Measurements from ENCODE around the gene TES.

Gene TES

GRCh38 chr7:116305485-116306408 lies 95.4 kb downstream of the TES start:
- H3K4me3 ChIP-seq (ENCODE audit: low read length): no peak overlapping the region
- no peak for TF ChIP-seq CTCF (conservative IDR thresholded peaks at IDR 0.05; ENCODE audit: low read depth, low read length)
- DNase-seq (ENCODE audit: low read depth): peak; percentile 43

GRCh38 chr7:116306409-116307048 lies 96.2 kb downstream of the TES start:
- no peak for DNase-seq (ENCODE audit: low read depth)
- no peak for TF ChIP-seq CTCF (conservative IDR thresholded peaks at IDR 0.05; ENCODE audit: low read depth, low read length)
- H3K4me3 ChIP-seq (ENCODE audit: low read length): no peak overlapping the region

- no peak overlapping the region for H3K4me3 ChIP-seq (ENCODE audit: low read length)
- no peak for DNase-seq (ENCODE audit: low read depth)
- TF ChIP-seq CTCF (conservative IDR thresholded peaks at IDR 0.05; ENCODE audit: low read depth, low read length): no peak
Observed at GRCh38 chr7:116307253-116307652, 96.9 kb downstream of the TES start.
